Brain microvascular endothelial cell (primary cell): ENCODE measurements around the gene TSPAN7.
A peak's percentile ranks its signal among the peaks of the same experiment; 100 is the strongest.

Experiments
- DNase-seq: peaks from one replicate; pipeline ENCODE4 v3.0.0-alpha.2; 2020
- H3K27ac ChIP-seq: fragments of 250-450 bp; sonication (Bioruptor Pico); 2 replicates; pipeline ENCODE4 v1.5.1; 2020; ENCODE audit warnings: mild to moderate bottlenecking, moderate library complexity
- H3K27me3 ChIP-seq: fragments of 250-450 bp; sonication (Bioruptor Pico); replicated peaks from 2 replicates; pipeline ENCODE4 v1.5.1; 2020; ENCODE audit warnings: mild to moderate bottlenecking
- H3K36me3 ChIP-seq: fragments of 250-450 bp; sonication (Bioruptor Pico); replicated peaks from 2 replicates; pipeline ENCODE4 v1.5.1; 2020; ENCODE audit warnings: mild to moderate bottlenecking
- H3K4me3 ChIP-seq: 2 replicates; pipeline ENCODE4 v1.5.1; 2011; ENCODE audit warnings: low read depth, mild to moderate bottlenecking, control low read depth, low read length, moderate library complexity
- CTCF ChIP-seq: IDR thresholded peaks from 2 replicates; pipeline ENCODE4 v1.5.1; 2011; ENCODE audit warnings: low read depth, mild to moderate bottlenecking, moderate library complexity, low read length, control low read depth, inconsistent platforms; ENCODE audit errors: missing control alignments
- in situ Hi-C: cut with HindIII; loops from 2 replicates; pipeline ENCODE4 v1.10.0; 2017; ENCODE audit warnings: low sequenced_read_pairs, low pct_ligation_motif_present

The TSPAN7 gene

GRCh38 chrX:38626296-38626695, 65.0 kb downstream of the TSPAN7 start:
- in situ Hi-C loops: no loop called here
- DNase-seq: no peak
- Histone ChIP-seq H3K27ac (no peak overlapping the region), H3K4me3 (no peak overlapping the region), H3K27me3 (no peaks in the 10 kb centered on the region), H3K36me3 (no peaks in the 10 kb centered on the region)
- no peak for TF ChIP-seq CTCF

GRCh38 chrX:38627683-38628082, 66.3 kb downstream of the TSPAN7 start:
- H3K36me3 ChIP-seq: no peaks in the 10 kb centered on the region
- no peak overlapping the region for H3K27ac ChIP-seq
- H3K27me3 ChIP-seq: no peaks in the 10 kb centered on the region
- in situ Hi-C loops: no loop called here
- H3K4me3 ChIP-seq: no peak overlapping the region
- peak; percentile 75 for TF ChIP-seq CTCF
- peak; percentile 22 for DNase-seq

- TF ChIP-seq CTCF: no peak
- no peaks in the 10 kb centered on the region for H3K36me3 ChIP-seq
- H3K27me3 ChIP-seq: no peaks in the 10 kb centered on the region
- H3K4me3 ChIP-seq: no peak overlapping the region
- in situ Hi-C loops: no loop called here
- no peak overlapping the region for H3K27ac ChIP-seq
- no peak for DNase-seq
Observed at GRCh38 chrX:38628587-38628986, 67.2 kb downstream of the TSPAN7 start.

- in situ Hi-C loops: no loop called here
- DNase-seq: no peak
- no peak overlapping the region for H3K4me3 ChIP-seq
- no peaks in the 10 kb centered on the region for H3K36me3 ChIP-seq
- H3K27ac ChIP-seq: no peak overlapping the region
- no peaks in the 10 kb centered on the region for H3K27me3 ChIP-seq
- no peak for TF ChIP-seq CTCF
Observed at GRCh38 chrX:38632516-38632915, 71.2 kb downstream of the TSPAN7 start.

- no peak for TF ChIP-seq CTCF
- no peaks in the 10 kb centered on the region for H3K27me3 ChIP-seq
- in situ Hi-C loops: no loop called here
Observed at GRCh38 chrX:38634665-38635064, 73.3 kb downstream of the TSPAN7 start.

More at GRCh38 chrX:38634665-38635064, 73.3 kb downstream of the TSPAN7 start:
- Histone ChIP-seq H3K36me3 (no peaks in the 10 kb centered on the region), H3K27ac (no peak overlapping the region), H3K4me3 (no peak overlapping the region)
- DNase-seq: no peak
